HG02588 (cell line): ENCODE data around the gene SLC9A2.

ENCODE experiments used
- ATAC-seq: cut with Tn5 transposase; IDR thresholded peaks from one replicate; pipeline ENCODE4 v1.9.1; 2021; ENCODE audit warnings: mild to moderate bottlenecking, moderate library complexity; ENCODE audit not compliant: unreplicated experiment

The SLC9A2 gene

GRCh38 chr2:102724016-102724490 lies 104.7 kb downstream of the SLC9A2 start:
- no peak for ATAC-seq

- ATAC-seq = no peak
Measured at GRCh38 chr2:102724553-102724952, 105.2 kb downstream of the SLC9A2 start.

- ATAC-seq = no peak
Measured at GRCh38 chr2:102726128-102727087, 107.1 kb downstream of the SLC9A2 start.

GRCh38 chr2:102735416-102736109 lies 116.2 kb downstream of the SLC9A2 start:
- no peak for ATAC-seq

GRCh38 chr2:102736110-102736409 lies 116.7 kb downstream of the SLC9A2 start:
- peak; percentile 3 for ATAC-seq

- peak; percentile 95 for ATAC-seq
Measured at GRCh38 chr2:102736410-102737409, 117.4 kb downstream of the SLC9A2 start.

- peak; percentile 42 for ATAC-seq
Measured at GRCh38 chr2:102737431-102737830, 118.1 kb downstream of the SLC9A2 start.

GRCh38 chr2:102743259-102743658 lies 123.9 kb downstream of the SLC9A2 start:
- ATAC-seq = no peak

GRCh38 chr2:102748107-102748506 lies 128.8 kb downstream of the SLC9A2 start:
- ATAC-seq = no peak

GRCh38 chr2:102749938-102750337 lies 130.6 kb downstream of the SLC9A2 start:
- no peak for ATAC-seq

- ATAC-seq = no peak
Measured at GRCh38 chr2:102753563-102754159, 134.3 kb downstream of the SLC9A2 start.

- no peak for ATAC-seq
Measured at GRCh38 chr2:102754456-102755145, 135.2 kb downstream of the SLC9A2 start.

GRCh38 chr2:102755284-102755683 lies 135.9 kb downstream of the SLC9A2 start:
- no peak for ATAC-seq

- no peak for ATAC-seq
Measured at GRCh38 chr2:102758439-102758838, 139.1 kb downstream of the SLC9A2 start.
